SK-N-SH treated with all-trans-retinoic acid at 6 μM for 48 hours (cell line): Measurements from ENCODE around the gene UVRAG.

Experiments used
- ARNTL ChIP-seq: fragments of 450-650 bp; formaldehyde crosslinking; IDR thresholded peaks from 2 replicates; pipeline ENCODE4 v1.5.0; 2020; ENCODE audit warnings: low read depth, mild to moderate bottlenecking, moderate library complexity, borderline replicate concordance
- OSR1 ChIP-seq: fragments of 250-450 bp; sonication (Bioruptor Pico); IDR thresholded peaks from 2 replicates; pipeline ENCODE4 v1.8.0; 2022; ENCODE audit warnings: moderate library complexity, mild to moderate bottlenecking, inconsistent platforms
- ZNF8 ChIP-seq: fragments of 450-650 bp; formaldehyde crosslinking; IDR thresholded peaks from 2 replicates; pipeline ENCODE4 v1.5.0; 2020; ENCODE audit warnings: mild to moderate bottlenecking, moderate library complexity
- TF ChIP-seq, protein P1 (sequence below): fragments of 250-450 bp; sonication (Bioruptor Pico); IDR thresholded peaks from 2 replicates; pipeline ENCODE4 v1.5.1; 2020; ENCODE audit warnings: low read depth, mild to moderate bottlenecking, moderate library complexity
- TF ChIP-seq, protein P2 (sequence below): fragments of 250-450 bp; sonication (Bioruptor Pico); IDR thresholded peaks from 2 replicates; pipeline ENCODE4 v1.8.0; 2020; ENCODE audit warnings: mild to moderate bottlenecking, moderate library complexity, borderline replicate concordance

DNA sequence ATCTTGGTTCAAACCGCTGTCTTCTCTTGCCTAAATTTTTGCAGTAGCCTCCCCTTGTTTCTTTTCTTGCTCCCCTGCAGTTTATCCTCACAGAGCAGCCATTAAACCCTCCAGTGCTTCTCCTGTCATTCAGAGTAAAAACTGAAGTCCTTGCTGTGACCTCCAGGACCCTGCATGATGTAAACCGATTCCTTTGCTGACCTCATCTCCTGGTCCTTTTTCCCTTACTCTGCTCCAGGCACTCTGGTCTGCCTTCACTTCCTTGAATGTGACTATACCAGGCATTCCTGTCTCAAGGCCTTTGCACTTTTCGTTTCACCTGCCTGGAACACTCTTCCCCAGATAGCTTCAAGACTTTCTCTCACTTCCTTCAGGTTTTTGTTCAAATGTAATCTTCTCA, 239.3 kb downstream of the UVRAG start:
- TF ChIP-seq ARNTL (CRISPR knock-in tag) (no peak), OSR1 (CRISPR knock-in tag) (no peak), ZNF8 (CRISPR knock-in tag) (no peak)
- TF ChIP-seq, protein P1, sequence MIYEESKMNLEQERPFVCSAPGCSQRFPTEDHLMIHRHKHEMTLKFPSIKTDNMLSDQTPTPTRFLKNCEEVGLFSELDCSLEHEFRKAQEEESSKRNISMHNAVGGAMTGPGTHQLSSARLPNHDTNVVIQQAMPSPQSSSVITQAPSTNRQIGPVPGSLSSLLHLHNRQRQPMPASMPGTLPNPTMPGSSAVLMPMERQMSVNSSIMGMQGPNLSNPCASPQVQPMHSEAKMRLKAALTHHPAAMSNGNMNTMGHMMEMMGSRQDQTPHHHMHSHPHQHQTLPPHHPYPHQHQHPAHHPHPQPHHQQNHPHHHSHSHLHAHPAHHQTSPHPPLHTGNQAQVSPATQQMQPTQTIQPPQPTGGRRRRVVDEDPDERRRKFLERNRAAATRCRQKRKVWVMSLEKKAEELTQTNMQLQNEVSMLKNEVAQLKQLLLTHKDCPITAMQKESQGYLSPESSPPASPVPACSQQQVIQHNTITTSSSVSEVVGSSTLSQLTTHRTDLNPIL (CRISPR knock-in tag) = no peak
- TF ChIP-seq, protein P2, sequence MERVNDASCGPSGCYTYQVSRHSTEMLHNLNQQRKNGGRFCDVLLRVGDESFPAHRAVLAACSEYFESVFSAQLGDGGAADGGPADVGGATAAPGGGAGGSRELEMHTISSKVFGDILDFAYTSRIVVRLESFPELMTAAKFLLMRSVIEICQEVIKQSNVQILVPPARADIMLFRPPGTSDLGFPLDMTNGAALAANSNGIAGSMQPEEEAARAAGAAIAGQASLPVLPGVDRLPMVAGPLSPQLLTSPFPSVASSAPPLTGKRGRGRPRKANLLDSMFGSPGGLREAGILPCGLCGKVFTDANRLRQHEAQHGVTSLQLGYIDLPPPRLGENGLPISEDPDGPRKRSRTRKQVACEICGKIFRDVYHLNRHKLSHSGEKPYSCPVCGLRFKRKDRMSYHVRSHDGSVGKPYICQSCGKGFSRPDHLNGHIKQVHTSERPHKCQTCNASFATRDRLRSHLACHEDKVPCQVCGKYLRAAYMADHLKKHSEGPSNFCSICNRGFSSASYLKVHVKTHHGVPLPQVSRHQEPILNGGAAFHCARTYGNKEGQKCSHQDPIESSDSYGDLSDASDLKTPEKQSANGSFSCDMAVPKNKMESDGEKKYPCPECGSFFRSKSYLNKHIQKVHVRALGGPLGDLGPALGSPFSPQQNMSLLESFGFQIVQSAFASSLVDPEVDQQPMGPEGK (CRISPR knock-in tag) = no peak
